Measurements from ENCODE around the gene RAPGEF4.
"Not testable (repeated sequence)": the region's sequence is repeated elsewhere in the genome, so short reads cannot be mapped to it uniquely, and the experiment has no call there.

The RAPGEF4 gene

DNA sequence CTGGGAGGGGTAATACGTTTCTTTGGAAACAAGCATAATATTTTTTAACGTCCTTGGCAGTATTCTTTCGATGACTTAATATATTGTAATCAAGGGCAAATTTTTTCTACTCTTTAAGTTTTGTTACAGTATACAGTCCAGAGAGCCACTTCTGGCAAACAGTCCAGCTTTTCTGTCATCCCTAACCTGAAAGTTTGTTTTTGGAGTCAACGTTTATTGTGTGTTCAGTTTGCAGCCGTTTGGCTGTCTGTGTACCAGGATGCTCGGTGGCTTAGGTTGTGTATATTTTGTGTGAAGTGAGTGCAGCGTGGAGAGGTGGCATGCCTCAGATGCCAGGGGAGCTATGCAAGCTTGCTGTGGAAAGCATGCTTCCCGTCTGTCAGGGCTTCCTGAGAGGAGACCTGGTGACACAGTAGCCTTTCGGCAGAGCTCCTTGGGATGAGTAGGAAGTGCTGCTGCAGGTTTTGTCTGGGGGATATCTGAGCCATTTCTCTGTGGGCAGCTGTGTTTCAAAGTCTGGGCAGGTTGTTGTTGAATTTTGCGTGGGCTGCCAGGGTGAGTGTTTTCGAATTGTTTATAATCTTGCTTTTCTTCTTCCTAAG, 354.7 kb downstream of the RAPGEF4 start:
- no peaks in the 10 kb centered on the region for H3K36me3 ChIP-seq (ENCODE audit: control insufficient read depth in 2 of 2, insufficient read depth in 2 of 2, low read length in 2 of 2)
- H3K9ac ChIP-seq (ENCODE audit: low read length in 2 of 2), result peak overlapping the region in 1 of 2 donors; percentile 62
- no peaks in the 10 kb centered on the region for H3K9me3 ChIP-seq (ENCODE audit: control insufficient read depth in 2 of 2, low read length in 2 of 2)
- H3K27ac ChIP-seq (ENCODE audit: low read length), result peak overlapping the region; percentile 72
- peaks cover 43% of the 10 kb centered on the region for H3K4me1 ChIP-seq (ENCODE audit: control insufficient read depth, insufficient read depth, low read length)
- H3K27me3 ChIP-seq (ENCODE audit: control insufficient read depth in 1 of 2, insufficient read depth in 2 of 2, low read length in 2 of 2), result no peaks in the 10 kb centered on the region
- peak overlapping the region; percentile 14 to 58 for H3K4me3 ChIP-seq (ENCODE audit: low read length in 2 of 2)

- H3K4me3 ChIP-seq (ENCODE audit: low read length in 2 of 2), result peak overlapping the region; percentile 14 to 58
- H3K27ac ChIP-seq (ENCODE audit: low read length), result peak overlapping the region; percentile 72
- H3K9ac ChIP-seq (ENCODE audit: low read length in 2 of 2), result peak overlapping the region; percentile 6 to 62
- H3K4me1 ChIP-seq (ENCODE audit: control insufficient read depth, insufficient read depth, low read length), result peaks cover 39% of the 10 kb centered on the region
- no peaks in the 10 kb centered on the region for H3K36me3 ChIP-seq (ENCODE audit: control insufficient read depth in 2 of 2, insufficient read depth in 2 of 2, low read length in 2 of 2)
- no peaks in the 10 kb centered on the region for H3K9me3 ChIP-seq (ENCODE audit: control insufficient read depth in 2 of 2, low read length in 2 of 2)
- no peaks in the 10 kb centered on the region for H3K27me3 ChIP-seq (ENCODE audit: control insufficient read depth in 1 of 2, insufficient read depth in 2 of 2, low read length in 2 of 2)
Measured at GRCh38 chr2:173090973-173091660, 355.5 kb downstream of the RAPGEF4 start.

DNA sequence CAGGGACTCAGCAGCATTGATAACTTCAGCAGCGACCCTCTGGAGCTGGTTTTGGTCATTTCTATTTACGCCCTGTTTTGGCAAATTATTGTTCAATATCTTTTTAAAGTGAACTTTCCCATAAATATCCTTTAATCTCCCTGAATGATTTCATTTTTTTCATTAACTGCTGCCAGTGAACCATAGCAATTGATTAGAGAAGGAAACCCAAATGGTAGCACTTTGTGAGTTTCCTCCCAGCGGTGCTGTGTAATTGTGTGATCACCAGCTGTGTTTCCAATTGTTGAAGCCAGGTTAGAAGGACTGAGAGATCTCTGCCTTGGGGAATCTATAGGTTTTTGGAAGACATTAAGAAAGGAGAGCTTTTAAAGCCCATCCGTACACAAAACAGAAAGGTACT, 356.3 kb downstream of the RAPGEF4 start:
- Histone ChIP-seq H3K4me1 (ENCODE audit: control insufficient read depth, insufficient read depth, low read length) (peaks cover 31% of the 10 kb centered on the region), H3K36me3 (ENCODE audit: control insufficient read depth in 2 of 2, insufficient read depth in 2 of 2, low read length in 2 of 2) (peaks cover 0 to 6% of the 10 kb centered on the region in 2 donors), H3K4me3 (ENCODE audit: low read length in 2 of 2) (peak overlapping the region; percentile 5 to 58), H3K27ac (ENCODE audit: low read length) (peak overlapping the region; percentile 72), H3K9me3 (ENCODE audit: control insufficient read depth in 2 of 2, low read length in 2 of 2) (no peaks in the 10 kb centered on the region), H3K27me3 (ENCODE audit: control insufficient read depth in 1 of 2, insufficient read depth in 2 of 2, low read length in 2 of 2) (no peaks in the 10 kb centered on the region), H3K9ac (ENCODE audit: low read length in 2 of 2) (peak overlapping the region; percentile 62 to 63)

DNA sequence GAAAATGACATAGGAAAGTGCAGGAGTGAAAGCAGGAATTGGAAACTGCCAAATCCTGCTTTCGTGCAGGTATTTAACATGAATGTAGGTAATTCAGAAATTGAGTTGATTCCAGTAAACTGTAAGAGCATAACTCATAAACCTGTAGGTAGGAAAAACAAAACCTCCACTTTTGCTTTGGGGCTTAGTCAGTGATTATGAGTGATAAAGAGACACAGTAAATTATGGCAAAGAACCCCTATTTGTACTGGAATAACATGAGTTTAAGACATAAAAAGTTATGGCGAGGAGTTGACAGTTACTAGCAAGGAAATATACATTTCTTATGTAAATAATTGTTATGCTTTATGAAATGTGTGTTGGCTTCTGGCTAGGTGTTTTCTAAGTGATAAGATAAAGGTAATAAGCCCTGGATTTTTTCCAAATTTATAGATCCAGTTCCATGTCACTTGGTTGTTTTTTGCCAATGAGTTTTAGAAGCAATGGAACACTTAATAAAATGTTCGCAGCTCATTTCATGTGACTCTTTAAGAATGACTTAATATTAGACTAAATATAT, 357.3 kb downstream of the RAPGEF4 start:
- Histone ChIP-seq H3K27me3 (ENCODE audit: control insufficient read depth in 1 of 2, insufficient read depth in 2 of 2, low read length in 2 of 2) (no peaks in the 10 kb centered on the region), H3K27ac (ENCODE audit: low read length) (peak overlapping the region; percentile 72), H3K4me3 (ENCODE audit: low read length in 2 of 2) (peak overlapping the region in 1 of 2 donors; percentile 49), H3K9me3 (ENCODE audit: control insufficient read depth in 2 of 2, low read length in 2 of 2) (no peaks in the 10 kb centered on the region), H3K36me3 (ENCODE audit: control insufficient read depth in 2 of 2, insufficient read depth in 2 of 2, low read length in 2 of 2) (peaks cover 0 to 6% of the 10 kb centered on the region in 2 donors), H3K9ac (ENCODE audit: low read length in 2 of 2) (peak overlapping the region in 1 of 2 donors; percentile 62), H3K4me1 (ENCODE audit: control insufficient read depth, insufficient read depth, low read length) (peaks cover 28% of the 10 kb centered on the region)

DNA sequence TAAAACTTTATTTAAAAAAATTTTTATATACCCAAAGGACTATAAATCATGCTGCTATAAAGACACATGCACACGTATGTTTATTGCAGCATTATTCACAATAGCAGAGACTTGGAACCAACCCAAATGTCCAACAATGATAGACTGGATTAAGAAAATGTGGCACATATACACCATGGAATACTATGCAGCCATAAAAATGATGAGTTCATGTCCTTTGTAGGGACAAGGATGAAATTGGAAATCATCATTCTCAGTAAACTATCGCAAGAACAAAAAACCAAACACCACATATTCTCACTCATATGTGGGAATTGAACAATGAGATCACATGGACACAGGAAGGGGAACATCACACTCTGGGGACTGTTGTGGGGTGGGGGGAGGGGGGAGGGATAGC, 358.0 kb downstream of the RAPGEF4 start:
- H3K4me3 ChIP-seq (ENCODE audit: low read length in 2 of 2); H3K27ac ChIP-seq (ENCODE audit: low read length); H3K27me3 ChIP-seq (ENCODE audit: control insufficient read depth in 1 of 2, insufficient read depth in 2 of 2, low read length in 2 of 2); H3K9me3 ChIP-seq (ENCODE audit: control insufficient read depth in 2 of 2, low read length in 2 of 2); H3K9ac ChIP-seq (ENCODE audit: low read length in 2 of 2); H3K36me3 ChIP-seq (ENCODE audit: control insufficient read depth in 2 of 2, insufficient read depth in 2 of 2, low read length in 2 of 2): not testable (repeated sequence)
- H3K4me1 ChIP-seq (ENCODE audit: control insufficient read depth, insufficient read depth, low read length), result peaks cover 28% of the 10 kb centered on the region

DNA sequence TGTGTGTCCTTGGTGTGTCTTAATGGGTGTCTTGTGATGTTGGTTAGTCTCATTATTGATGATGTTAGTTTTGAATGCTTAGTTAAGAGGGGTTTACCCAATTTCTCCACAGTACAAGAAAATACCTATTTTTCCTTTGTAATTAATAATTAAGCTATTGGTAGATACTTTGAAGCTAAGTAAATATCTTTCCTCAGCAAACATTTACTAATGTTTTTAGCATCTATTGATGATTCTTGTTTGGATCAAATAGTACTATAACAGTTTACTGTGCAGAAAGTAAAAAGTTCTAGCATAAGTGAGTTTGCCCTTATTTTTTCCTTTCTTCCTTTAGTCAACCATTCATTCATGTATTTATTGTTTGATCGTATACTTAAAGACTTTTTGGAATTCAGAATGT, 359.1 kb downstream of the RAPGEF4 start:
- Histone ChIP-seq H3K36me3 (ENCODE audit: control insufficient read depth in 2 of 2, insufficient read depth in 2 of 2, low read length in 2 of 2) (peaks cover 0 to 6% of the 10 kb centered on the region in 2 donors), H3K27ac (ENCODE audit: low read length) (peak overlapping the region; percentile 3), H3K27me3 (ENCODE audit: control insufficient read depth in 1 of 2, insufficient read depth in 2 of 2, low read length in 2 of 2) (no peaks in the 10 kb centered on the region), H3K4me1 (ENCODE audit: control insufficient read depth, insufficient read depth, low read length) (peaks cover 24% of the 10 kb centered on the region), H3K9ac (ENCODE audit: low read length in 2 of 2) (no peak overlapping the region), H3K4me3 (ENCODE audit: low read length in 2 of 2) (no peak overlapping the region), H3K9me3 (ENCODE audit: control insufficient read depth in 2 of 2, low read length in 2 of 2) (no peaks in the 10 kb centered on the region)

- Histone ChIP-seq H3K4me1 (ENCODE audit: control insufficient read depth, insufficient read depth, low read length) (peaks cover 26% of the 10 kb centered on the region), H3K9me3 (ENCODE audit: control insufficient read depth in 2 of 2, low read length in 2 of 2) (no peaks in the 10 kb centered on the region), H3K9ac (ENCODE audit: low read length in 2 of 2) (no peak overlapping the region), H3K27me3 (ENCODE audit: control insufficient read depth in 1 of 2, insufficient read depth in 2 of 2, low read length in 2 of 2) (no peaks in the 10 kb centered on the region), H3K4me3 (ENCODE audit: low read length in 2 of 2) (no peak overlapping the region), H3K27ac (ENCODE audit: low read length) (no peak overlapping the region), H3K36me3 (ENCODE audit: control insufficient read depth in 2 of 2, insufficient read depth in 2 of 2, low read length in 2 of 2) (peaks cover 0 to 6% of the 10 kb centered on the region in 2 donors)
Measured at GRCh38 chr2:173095356-173095755, 359.7 kb downstream of the RAPGEF4 start.

- Histone ChIP-seq H3K36me3 (ENCODE audit: control insufficient read depth in 2 of 2, insufficient read depth in 2 of 2, low read length in 2 of 2) (peaks cover 0 to 6% of the 10 kb centered on the region in 2 donors), H3K4me1 (ENCODE audit: control insufficient read depth, insufficient read depth, low read length) (peaks cover 6% of the 10 kb centered on the region), H3K9ac (ENCODE audit: low read length in 2 of 2) (no peak overlapping the region), H3K27ac (ENCODE audit: low read length) (no peak overlapping the region), H3K9me3 (ENCODE audit: control insufficient read depth in 2 of 2, low read length in 2 of 2) (no peaks in the 10 kb centered on the region), H3K27me3 (ENCODE audit: control insufficient read depth in 1 of 2, insufficient read depth in 2 of 2, low read length in 2 of 2) (no peaks in the 10 kb centered on the region), H3K4me3 (ENCODE audit: low read length in 2 of 2) (no peak overlapping the region)
Measured at GRCh38 chr2:173099271-173099670, 363.6 kb downstream of the RAPGEF4 start.

GRCh38 chr2:173099804-173100203, 364.2 kb downstream of the RAPGEF4 start:
- H3K27me3 ChIP-seq (ENCODE audit: control insufficient read depth in 1 of 2, insufficient read depth in 2 of 2, low read length in 2 of 2), result no peaks in the 10 kb centered on the region
- H3K9ac ChIP-seq (ENCODE audit: low read length in 2 of 2), result no peak overlapping the region
- no peak overlapping the region for H3K4me3 ChIP-seq (ENCODE audit: low read length in 2 of 2)
- H3K27ac ChIP-seq (ENCODE audit: low read length), result no peak overlapping the region
- peaks cover 0 to 6% of the 10 kb centered on the region in 2 donors for H3K36me3 ChIP-seq (ENCODE audit: control insufficient read depth in 2 of 2, insufficient read depth in 2 of 2, low read length in 2 of 2)
- H3K4me1 ChIP-seq (ENCODE audit: control insufficient read depth, insufficient read depth, low read length), result peaks cover 6% of the 10 kb centered on the region
- H3K9me3 ChIP-seq (ENCODE audit: control insufficient read depth in 2 of 2, low read length in 2 of 2), result no peaks in the 10 kb centered on the region

DNA sequence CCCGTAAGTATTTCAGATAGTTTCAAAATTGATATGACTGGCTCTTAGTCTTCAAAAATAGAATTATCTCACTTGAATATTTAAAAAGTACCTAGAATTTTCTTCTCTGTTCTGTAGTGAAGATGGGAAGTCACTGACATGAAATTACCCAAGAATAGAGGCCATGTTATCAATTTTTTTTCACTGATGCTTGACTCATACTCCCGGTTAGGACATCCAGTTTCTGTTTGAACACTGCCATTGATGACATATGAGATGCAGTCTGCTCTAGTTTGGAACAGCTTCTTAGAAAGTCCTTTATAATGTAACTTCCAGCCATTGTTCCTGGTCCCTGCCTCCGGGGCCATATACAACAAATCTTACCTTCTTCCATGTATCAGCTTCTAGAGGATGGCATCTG, 366.0 kb downstream of the RAPGEF4 start:
- Histone ChIP-seq H3K9me3 (ENCODE audit: control insufficient read depth in 2 of 2, low read length in 2 of 2) (no peaks in the 10 kb centered on the region), H3K27me3 (ENCODE audit: control insufficient read depth in 1 of 2, insufficient read depth in 2 of 2, low read length in 2 of 2) (no peaks in the 10 kb centered on the region), H3K4me1 (ENCODE audit: control insufficient read depth, insufficient read depth, low read length) (peaks cover 10% of the 10 kb centered on the region), H3K9ac (ENCODE audit: low read length in 2 of 2) (no peak overlapping the region), H3K36me3 (ENCODE audit: control insufficient read depth in 2 of 2, insufficient read depth in 2 of 2, low read length in 2 of 2) (peaks cover 0 to 2% of the 10 kb centered on the region in 2 donors), H3K4me3 (ENCODE audit: low read length in 2 of 2) (peak overlapping the region; percentile 3 to 9), H3K27ac (ENCODE audit: low read length) (no peak overlapping the region)

All from stomach smooth muscle (tissue), 2 donors.